Colon (tissue), 2 donors: Measurements from ENCODE around the gene MLLT1.
"Not testable (repeated sequence)": the region's sequence is repeated elsewhere in the genome, so short reads cannot be mapped to it uniquely, and the experiment has no call there.

Source experiments
- FAIRE-seq: peaks from 2 replicates; lab custom pipeline; 2012; peaks lifted over from hg19 to GRCh38; lab: Jason Lieb, UNC
- donor health status: control.
- donor health status: control.

MLLT1 gene, protein sequence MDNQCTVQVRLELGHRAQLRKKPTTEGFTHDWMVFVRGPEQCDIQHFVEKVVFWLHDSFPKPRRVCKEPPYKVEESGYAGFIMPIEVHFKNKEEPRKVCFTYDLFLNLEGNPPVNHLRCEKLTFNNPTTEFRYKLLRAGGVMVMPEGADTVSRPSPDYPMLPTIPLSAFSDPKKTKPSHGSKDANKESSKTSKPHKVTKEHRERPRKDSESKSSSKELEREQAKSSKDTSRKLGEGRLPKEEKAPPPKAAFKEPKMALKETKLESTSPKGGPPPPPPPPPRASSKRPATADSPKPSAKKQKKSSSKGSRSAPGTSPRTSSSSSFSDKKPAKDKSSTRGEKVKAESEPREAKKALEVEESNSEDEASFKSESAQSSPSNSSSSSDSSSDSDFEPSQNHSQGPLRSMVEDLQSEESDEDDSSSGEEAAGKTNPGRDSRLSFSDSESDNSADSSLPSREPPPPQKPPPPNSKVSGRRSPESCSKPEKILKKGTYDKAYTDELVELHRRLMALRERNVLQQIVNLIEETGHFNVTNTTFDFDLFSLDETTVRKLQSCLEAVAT

GRCh38 chr19:6279931-6280591, at the start of gene MLLT1:
TSS of gene MLLT1 (minus strand) at chr19:6279975. CDS start at chr19:6279784, 191 bp downstream.
- FAIRE-seq = no peak

- FAIRE-seq = no peak
These were observed 47.0 kb upstream of the MLLT1 start for GRCh38 chr19:6326815-6327214.

- FAIRE-seq = no peak
These were observed 45.8 kb upstream of the MLLT1 start for GRCh38 chr19:6325614-6326013.

- no peak for FAIRE-seq
These were observed 45.0 kb upstream of the MLLT1 start for GRCh38 chr19:6324757-6325156.

DNA sequence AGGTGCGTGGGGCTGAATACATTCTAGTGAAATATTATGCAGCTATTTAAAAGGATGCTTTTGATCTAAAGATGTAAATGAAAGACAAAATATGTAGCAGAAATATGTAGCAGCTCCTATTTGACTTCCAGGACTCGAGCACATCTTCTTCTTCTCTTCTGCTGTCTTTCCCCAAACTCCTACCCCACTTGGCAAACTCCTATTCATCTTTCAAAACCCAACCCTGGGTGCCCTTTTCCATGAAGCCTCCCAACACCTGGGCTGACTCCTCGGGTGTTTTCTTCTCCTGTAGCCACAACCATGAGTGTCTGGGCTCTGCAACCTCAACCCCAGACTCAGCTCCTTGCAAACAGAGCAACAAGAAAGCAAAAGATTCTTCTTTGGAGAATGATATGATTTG, 42.5 kb upstream of the MLLT1 start:
- no peak for FAIRE-seq

- no peak for FAIRE-seq
These were observed 39.6 kb upstream of the MLLT1 start for GRCh38 chr19:6319376-6319775.

GRCh38 chr19:6318772-6319171, 39.0 kb upstream of the MLLT1 start:
- no peak for FAIRE-seq

DNA sequence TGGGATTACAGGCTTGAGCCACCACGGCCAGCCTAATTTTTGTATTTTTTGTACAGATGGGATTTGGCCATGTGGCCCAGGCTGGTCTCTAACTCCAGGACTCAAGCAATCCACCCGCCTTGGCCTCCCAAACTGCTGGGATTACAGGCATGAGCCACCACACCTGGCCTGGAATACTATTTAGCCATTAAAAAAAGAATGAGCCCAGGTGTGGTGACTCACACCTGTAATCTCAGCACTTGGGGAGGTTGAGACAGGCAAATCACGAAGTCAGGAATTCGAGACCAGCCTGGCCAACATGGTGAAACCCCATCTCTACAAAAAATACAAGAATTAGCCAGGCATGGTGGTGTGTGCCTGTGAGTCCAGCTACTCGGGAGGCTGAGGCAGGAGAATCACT, 35.9 kb upstream of the MLLT1 start:
- not testable (repeated sequence) for FAIRE-seq

DNA sequence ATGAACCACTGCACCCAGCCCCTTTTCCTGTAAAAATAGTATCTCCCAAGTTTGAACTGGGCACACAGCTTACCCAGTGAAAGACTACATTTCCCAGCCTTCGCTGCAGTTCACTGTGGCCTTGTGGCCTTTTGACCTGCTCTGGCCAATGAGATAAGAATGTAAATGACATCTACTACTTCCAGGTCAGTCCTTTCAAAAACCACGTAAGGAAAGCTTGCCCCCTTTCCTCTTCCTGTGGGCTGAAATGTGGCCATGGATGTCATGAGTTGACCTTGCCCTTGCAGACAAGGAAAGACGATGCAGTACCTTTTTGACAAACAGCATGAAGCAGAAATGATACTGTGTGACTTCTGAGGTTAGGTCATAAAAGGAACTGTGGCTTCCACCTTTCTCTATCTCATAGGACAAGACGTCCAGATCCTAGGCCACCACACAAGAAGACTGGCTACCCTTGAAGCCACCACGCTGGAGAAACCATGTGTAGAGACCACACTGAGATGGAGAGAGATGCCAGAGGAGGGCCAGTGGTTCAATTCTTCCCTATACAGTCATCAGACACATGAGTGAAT, 33.7 kb upstream of the MLLT1 start:
- FAIRE-seq = no peak

DNA sequence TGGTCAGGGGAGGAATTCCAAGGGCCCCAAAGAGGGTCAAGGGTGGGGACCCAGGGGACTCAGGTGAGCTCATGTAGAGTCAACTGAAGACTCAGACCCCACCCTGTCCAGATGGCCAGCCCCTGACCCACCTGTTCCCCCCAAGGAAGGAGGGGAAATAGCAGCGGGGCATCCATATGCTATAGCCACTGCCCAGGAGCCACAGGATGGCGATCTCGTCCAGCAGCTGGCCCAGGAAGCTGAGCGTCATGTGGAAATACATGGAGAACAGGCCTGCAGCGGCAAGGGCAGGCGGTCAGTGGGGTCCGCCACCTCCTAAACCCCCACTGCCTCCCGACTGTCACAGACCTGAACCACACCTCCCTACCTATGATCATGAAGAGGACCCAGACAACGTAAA, 32.2 kb upstream of the MLLT1 start:
- no peak for FAIRE-seq

- FAIRE-seq = no peak
These were observed 18.6 kb upstream of the MLLT1 start for GRCh38 chr19:6298413-6298812.

DNA sequence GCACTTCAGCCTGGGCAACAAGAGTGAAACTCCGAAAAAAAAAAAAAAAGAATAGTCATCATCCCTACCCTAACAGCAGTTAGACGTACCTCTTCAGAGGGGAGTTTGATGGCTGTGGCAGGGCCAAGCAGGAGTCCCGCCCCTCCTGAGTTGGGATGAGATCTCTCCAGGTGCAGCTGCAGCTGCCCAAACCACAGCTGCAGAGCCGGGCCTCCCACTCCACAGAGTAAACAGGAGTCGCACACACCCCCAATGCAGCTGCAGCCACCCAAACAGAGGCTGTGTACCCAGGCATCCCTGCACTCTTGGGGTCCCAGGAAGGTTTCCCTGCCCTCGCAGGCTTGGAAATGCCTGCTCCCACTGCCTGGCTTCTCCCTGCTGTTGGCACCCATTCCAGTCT, 17.4 kb upstream of the MLLT1 start:
- no peak for FAIRE-seq

GRCh38 chr19:6292006-6292405, 12.2 kb upstream of the MLLT1 start:
- no peak for FAIRE-seq

GRCh38 chr19:6288737-6289136, 9.0 kb upstream of the MLLT1 start:
- FAIRE-seq = no peak

DNA sequence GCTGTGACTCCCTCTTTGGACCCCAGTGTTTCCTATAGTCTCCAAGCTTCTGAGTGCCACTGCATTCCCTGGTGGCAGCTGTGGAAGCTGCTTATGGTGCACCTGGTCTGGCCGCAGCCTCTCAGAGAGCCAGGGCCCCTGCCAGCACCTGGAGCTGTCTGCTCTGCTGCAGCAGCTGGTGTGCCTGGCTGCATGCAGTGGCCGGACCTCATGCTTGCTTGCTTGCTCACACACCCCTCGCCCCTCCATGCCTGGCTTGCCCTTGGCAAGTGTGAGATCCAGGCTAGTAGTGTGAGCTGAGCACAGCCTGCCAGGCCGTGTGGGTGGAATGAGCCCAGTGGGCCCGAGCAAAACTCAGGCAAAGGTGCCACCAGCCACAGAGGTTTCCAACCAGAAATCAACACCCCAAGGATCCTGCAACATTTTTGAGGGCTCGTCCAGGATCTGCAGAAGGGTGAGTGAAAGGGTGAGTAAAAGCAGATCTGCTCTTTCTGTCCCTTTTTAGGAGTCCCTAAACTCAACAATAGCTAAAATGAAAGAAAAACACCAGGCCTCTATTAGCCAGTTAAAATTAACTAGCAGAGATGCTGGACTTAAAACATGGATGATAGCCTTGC, 7.6 kb upstream of the MLLT1 start:
- FAIRE-seq = no peak

DNA sequence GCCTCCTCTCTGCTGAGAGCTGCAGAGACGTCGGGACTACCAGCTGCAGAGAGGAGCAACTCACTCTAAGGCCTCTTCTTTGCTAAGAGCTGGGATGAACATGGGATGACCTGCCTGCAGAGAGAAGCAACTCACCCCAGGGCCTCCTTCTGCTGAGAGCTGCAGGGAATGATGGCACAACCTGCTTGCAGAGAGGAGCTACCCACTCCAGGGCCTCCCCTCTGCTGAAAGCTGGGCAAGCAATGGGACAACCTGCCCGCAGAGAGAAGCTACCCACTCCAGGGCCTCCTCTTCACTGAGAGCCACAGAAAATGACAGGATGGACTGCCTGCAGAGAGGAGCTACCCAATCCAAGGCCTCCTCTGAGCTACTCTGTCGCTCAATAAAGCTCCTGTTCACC, 6.9 kb upstream of the MLLT1 start:
- FAIRE-seq = no peak

GRCh38 chr19:6282393-6282792, 2.6 kb upstream of the MLLT1 start:
- not testable (repeated sequence) for FAIRE-seq

- FAIRE-seq = no peak
These were observed 200 bp downstream of the MLLT1 start for GRCh38 chr19:6279620-6279930.

GRCh38 chr19:6278740-6279619, 795 bp downstream of the MLLT1 start:
- FAIRE-seq = no peak

GRCh38 chr19:6278051-6278450, 1.7 kb downstream of the MLLT1 start:
- FAIRE-seq = no peak

GRCh38 chr19:6276447-6276846, 3.3 kb downstream of the MLLT1 start:
- no peak for FAIRE-seq
